GM21447 (cell line): ENCODE measurements around the gene TMEM61.
A peak's percentile ranks its signal among the peaks of the same experiment; 100 is the strongest.
"Not testable (repeated sequence)": the region's sequence is repeated elsewhere in the genome, so short reads cannot be mapped to it uniquely, and the experiment has no call there.

Experiments used
- ATAC-seq: cut with Tn5 transposase; IDR thresholded peaks from one replicate; pipeline ENCODE4 v1.9.1; 2021; ENCODE audit not compliant: unreplicated experiment

The TMEM61 gene

GRCh38 chr1:54980528-54981241, at the start of gene TMEM61:
Gene TMEM61, plus strand, starts transcription at chr1:54980628. Its CDS starts 438 bp downstream, at chr1:54981066.
- no peak for ATAC-seq

- no peak for ATAC-seq
Observed at GRCh38 chr1:54931275-54931840, 49.1 kb upstream of the TMEM61 start.

DNA sequence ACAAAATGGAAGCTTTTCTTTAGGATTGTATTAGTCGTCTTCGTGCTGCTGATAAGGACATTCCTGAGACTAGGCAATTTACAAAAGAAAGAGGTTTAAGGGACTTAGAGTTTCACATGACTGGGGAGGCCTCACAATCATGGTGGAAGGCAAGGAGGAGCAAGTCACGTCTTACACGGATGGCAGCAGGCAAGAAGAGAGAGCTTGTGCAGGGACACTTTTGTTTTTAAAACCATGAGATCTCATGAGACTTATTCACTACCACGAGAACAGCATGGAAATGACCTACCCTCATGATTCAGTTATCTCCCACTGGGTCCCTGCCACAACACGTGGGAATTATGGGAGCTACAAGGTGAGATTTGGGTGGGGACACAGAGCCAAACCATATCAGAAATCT, 46.3 kb upstream of the TMEM61 start:
- not testable (repeated sequence) for ATAC-seq

DNA sequence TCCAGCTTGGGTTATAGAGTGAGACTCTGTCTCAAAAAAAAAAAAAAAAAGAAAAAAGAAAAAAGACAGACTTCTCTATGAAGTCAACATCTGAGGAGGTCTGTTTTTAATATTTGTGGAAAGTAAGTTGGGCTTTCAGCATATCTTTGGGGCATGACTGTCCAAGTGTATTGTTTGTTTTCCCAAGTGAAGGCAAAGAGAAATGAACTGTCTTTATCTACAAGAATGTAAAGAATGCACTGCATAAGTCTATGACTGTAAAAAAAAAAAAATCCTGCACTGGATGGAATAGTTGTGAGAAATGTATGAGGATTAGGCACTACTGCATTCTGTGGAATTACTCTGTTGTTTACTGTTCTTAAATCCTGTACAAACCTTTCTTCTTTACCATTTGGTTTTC, 45.6 kb upstream of the TMEM61 start:
- ATAC-seq = no peak

DNA sequence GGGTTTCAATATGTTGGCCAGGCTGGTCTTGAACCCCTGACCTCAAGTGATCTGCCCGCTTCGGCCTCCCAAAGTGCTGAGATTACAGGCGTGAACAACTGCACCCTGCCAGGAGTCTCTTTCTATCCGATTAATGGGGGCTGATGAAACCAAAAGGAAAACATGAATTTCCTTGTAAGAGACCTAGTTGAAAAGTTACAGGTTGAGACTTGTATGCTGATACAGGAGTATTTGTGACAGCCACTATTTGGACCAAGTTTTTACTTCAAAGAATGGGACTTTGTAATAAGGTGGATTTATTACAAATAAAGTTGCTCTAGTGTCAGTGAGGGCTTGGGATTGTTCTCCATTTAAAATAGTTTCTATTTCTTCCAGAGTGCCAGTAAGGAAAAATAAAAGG, 43.6 kb upstream of the TMEM61 start:
- no peak for ATAC-seq

DNA sequence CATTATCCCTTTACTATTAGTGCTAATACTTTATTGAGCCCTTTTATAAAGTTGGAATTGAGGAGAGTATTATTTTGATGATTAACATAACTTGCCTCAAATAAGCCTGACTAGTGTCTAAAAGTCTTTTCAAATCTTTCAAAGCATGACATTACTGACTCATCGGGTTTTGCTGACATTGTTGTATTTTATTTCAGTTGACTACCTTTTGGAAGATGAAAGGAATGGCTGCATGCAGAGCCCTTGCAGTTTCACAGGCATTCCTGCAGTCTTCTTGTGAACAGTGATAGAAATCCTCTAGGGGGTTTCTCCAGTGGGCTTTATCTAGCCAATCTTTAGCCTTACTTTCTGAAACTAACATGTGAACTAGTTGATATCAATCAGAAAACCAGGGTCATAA, 43.0 kb upstream of the TMEM61 start:
- no peak for ATAC-seq

- ATAC-seq = not testable (repeated sequence)
Observed at GRCh38 chr1:54938955-54939354, 41.5 kb upstream of the TMEM61 start.

DNA sequence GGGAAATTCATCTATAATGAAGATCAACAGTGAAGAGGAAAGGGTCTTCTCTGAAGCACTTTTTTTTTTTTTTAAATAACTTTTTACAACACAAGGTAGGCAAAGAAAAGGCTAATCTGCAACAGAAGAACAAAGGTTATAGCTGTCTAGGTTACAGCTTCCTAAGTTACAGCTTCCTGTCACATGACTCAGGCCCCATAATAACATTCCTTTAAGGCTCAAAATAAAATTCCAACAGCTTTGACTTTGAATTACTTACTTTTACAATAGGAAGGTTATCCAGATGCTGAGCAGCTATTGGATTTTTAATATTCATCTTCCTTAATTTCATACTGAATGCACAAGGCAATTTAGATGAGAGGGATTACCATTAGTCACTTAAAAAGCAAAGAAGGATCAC, 40.4 kb upstream of the TMEM61 start:
- no peak for ATAC-seq

- no peak for ATAC-seq
Observed at GRCh38 chr1:54942976-54943375, 37.5 kb upstream of the TMEM61 start.

DNA sequence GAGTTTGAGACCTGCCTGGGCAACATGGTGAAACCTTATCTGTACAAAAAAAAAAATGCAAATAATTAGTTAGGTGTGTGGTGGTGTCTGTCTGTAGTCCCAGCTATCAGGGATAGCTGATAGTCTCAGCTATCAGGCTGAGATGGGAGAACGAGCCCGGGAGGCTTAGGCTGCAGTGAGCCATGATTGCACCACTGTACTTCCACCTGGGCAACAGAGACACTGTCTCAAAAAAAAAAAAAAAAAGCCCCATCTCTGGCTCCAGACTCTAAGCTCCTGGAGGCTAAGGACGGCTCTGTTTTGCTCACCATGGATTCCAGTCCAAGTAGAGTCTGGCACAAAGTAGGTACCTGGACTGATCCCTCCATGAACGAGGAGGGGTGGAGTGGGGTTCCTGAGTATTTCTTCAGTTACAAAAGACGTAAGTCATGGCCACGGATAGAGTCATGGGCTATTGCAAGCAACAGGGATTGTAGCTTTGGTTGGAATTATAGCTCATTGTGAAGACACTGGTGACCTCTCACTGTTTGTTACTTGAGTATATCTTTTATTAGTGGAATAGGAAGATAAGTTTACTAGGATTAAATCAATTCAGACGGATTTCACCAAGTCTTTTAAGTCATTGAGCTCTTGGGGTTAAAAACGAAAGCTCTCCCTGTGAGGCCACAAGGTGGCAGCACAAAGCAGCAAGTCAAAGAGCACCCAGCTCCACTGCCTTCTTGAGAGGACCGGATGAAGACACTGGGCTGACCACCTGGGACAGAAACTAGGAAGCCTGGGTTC, 35.6 kb upstream of the TMEM61 start:
- ATAC-seq = peak; percentile 60

DNA sequence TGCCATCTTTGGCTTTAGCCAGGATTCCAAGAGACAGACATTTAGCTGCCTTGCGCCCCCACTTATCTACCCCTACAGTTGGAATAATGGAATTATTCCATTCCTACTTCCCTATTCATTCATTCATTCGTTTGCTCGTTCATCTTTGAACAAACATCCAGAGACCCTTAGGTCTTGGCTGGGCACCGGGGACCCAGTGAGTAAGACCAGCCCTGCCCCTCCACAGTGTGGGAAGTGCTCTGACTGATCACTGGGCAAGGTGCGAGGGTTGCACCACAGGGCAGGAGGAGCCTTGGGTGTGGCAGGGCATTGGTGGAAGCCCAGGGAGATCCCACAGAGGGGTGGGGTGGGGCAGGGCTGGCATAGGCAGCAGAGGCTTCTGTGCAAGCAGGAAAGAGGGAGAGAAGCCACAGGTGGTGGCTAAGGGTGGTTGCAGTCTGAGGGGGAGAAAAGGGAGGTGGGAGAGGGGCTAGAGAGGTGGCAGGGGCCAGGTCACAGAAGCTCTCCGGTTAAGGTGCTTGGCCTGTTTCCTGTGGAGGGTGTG, 35.0 kb upstream of the TMEM61 start:
- ATAC-seq = no peak

GRCh38 chr1:54947540-54947939, 32.9 kb upstream of the TMEM61 start:
- ATAC-seq = no peak

- no peak for ATAC-seq
Observed at GRCh38 chr1:54949053-54949452, 31.4 kb upstream of the TMEM61 start.

DNA sequence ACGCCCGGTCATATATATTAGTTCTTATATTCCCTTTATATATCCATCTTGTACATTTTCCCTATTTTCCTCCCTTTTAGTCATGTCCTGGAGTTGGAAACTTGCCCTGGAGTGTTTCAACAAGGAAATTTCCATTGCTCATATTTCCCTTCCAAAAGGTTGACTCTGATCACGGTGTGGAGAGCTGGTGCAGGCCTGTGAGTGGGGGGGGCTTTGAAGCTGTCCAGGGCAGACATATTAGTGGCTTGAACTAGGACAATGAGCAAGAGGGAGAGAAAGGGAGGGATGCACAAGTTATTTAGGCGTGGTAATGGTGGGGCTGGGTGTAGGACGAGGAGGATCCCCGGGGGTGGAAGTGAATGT, 30.4 kb upstream of the TMEM61 start:
- no peak for ATAC-seq

DNA sequence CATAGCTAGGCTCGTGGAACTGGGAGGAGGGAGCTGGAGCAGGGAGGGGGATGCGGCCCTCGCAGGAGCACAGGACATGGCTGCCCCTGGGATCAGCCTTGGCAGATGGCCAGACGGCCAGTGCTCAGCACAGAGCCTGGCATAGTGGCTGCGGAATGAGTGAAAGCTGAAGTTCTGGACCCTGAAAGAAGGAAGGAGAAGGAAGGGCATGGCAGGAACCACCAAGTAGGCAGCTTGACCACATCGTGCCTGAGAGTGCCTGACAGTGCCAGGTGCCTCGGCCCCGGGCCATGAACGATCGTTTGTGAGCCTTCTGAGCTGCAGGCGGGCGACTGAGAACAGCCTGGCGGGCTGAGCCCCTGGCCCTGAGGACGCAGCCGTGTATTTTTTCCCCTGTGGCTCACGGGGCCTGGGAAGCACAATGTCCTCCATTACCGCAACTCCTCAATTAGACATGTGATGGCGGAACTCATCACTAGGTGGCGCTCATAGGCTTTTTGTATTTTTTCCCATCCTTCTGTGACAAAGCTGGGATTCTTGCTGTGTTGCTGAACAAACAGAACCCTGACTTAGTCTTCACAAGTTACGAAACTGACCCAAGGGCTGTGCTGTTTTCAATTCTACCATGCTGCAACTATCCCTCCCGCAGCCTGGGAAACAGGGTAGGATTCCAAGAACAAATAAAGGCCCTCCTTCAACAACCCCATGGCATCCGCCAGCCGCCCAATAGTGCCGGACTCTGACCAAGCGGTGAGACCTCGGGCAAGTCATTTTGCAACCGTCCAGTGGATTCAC, 29.9 kb upstream of the TMEM61 start:
- no peak for ATAC-seq

DNA sequence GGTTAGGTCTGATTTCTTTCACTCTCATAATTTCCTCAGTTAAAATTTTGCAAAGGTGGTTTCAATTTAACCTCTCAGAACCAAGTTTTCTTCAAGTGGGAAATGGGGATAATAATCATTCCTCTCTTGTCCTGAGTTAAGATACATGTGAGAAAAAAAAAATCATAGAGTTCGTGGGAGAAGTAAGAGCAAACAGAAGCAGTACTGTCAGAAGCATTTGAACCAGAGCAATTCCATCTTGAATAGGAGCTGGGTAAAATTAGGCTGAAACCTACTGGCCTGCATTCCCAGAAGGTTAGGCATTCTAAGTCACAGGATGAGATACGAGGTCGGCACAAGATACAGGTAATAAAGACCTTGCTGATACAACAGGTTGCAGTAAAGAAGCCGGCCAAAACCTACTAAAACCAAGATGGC, 28.6 kb upstream of the TMEM61 start:
- ATAC-seq = no peak

DNA sequence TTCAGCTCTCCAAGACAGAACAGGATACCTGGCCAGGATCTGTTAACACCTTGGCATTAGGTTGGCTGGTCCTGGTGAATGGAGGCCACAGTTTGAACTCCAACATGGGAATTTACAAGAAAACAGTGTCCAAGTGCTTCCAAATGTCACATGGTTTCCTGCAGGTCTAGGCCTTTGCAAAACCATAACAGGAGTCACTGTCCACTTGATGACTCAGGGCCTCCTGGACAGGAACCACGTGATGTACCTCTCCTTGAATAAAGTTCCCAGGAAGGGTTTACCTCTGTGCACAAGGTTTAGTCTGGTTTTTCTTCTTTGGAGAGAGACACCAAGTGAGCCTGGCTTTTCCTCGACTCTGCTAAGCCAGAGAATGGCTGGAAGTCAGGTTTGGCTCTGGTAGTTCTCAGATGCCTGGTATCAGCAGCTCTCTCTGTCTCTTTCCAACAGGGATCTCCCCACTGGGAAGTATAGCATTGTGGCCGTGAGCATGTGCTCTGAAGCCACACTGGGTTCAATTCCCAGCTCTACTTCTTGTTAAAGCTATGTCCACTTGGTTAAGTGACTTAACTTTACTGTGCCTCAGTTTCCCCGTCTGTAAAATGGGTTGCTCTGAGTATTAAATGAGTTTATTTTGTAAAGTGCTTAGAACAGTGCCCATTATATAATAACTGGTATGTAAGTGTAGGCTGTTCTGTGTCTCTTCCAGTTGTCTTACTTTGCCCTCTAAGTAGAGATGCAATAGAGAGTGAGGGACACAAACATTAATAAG, 27.3 kb upstream of the TMEM61 start:
- no peak for ATAC-seq

DNA sequence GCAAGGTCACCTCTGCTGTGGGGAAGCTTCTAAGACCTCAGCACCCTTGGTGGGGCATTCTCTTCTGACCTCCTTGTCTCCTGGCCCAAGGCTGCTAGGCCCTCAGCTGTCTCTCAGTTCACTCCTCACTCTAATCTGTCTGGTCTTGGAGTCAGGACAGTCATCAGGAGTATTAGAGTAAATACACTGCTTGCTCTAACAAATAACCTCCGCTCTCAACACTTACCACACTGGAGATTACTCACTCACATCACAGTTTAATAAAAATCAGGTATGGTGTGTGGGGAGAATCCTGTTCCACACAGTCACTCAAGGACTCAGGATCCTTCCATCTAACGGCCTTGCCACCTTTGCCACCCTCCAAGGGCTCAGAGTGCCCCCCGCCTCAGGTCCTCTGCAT, 26.6 kb upstream of the TMEM61 start:
- ATAC-seq = no peak

DNA sequence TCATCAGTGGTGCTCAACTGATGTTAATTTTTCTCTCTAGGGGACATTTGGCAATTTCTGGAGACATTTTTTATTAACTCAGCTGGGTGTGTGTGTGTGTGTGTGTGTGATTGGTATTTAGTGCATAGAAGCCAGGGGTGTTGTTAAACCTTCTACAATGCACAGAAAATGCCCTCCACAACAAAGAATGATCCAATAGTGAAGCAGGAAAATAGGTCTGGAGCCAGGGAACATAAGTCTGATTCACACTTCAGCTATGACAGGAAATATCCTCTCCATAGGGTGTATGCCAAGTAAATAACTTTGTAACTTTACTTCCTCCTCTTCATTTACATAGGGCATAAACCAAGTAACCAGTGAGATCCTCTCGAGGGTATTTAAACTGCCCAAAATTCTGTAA, 25.1 kb upstream of the TMEM61 start:
- ATAC-seq = no peak

- no peak for ATAC-seq
Observed at GRCh38 chr1:54956726-54957125, 23.7 kb upstream of the TMEM61 start.
